SK-N-SH (cell line): ENCODE results near the gene ZNF280D. TPM values are rescaled to one million over a fixed set of nuclear protein-coding genes. Genes with fewer than 3 reads are reported as not detected.

ENCODE experiments used
- CTCF ChIA-PET: fragments of 300-600, 350-600 bp; formaldehyde crosslinking; extraction: SDS; loops from one replicate; lab custom pipeline; 2021; lab: Yijun Ruan, JAX
- POLR2A ChIA-PET: fragments of 350-600 bp; sonication (Branson Sonifier 250); formaldehyde crosslinking; extraction: SDS; loops from one replicate; lab custom pipeline; 2020; ENCODE audit warnings: antibody characterized with exemption, inconsistent platforms; lab: Yijun Ruan, JAX
- DNase-seq: peaks from one replicate; pipeline ENCODE4 v3.0.0; 2012
- H2AFZ ChIP-seq: fragments of 200-600 bp; sonication (generic); 2 replicates; pipeline ENCODE4 v1.8.1; 2016; ENCODE audit warnings: antibody characterized with exemption, mild to moderate bottlenecking, low read depth
- H3F3A ChIP-seq: fragments of 200-600 bp; sonication (generic); replicated peaks from 2 replicates; pipeline ENCODE3; 2016; ENCODE audit warnings: antibody characterized with exemption, mild to moderate bottlenecking; ENCODE audit not compliant: insufficient read depth
- H3K27ac ChIP-seq, 2 experiments: fragments of 200-500 bp in 1 of 2; fragments of 200-600 bp in 1 of 2; sonication (Bioruptor generic) in 1 of 2; sonication (generic), shearing (Covaris generic) in 1 of 2; 2 replicates each; pipeline versions ENCODE4 v1.5.1 to v1.6.1; 2014 to 2016; ENCODE audit warnings: low read depth in 2 of 2, inconsistent platforms in 1 of 2, low read length in 1 of 2, mild to moderate bottlenecking in 1 of 2, mixed read lengths in 1 of 2
- H3K27me3 ChIP-seq: fragments of 200-600 bp; sonication (generic), shearing (Covaris generic); 2 replicates; pipeline ENCODE4 v1.6.1; 2016; ENCODE audit warnings: mixed run types; ENCODE audit not compliant: insufficient read depth
- H3K36me3 ChIP-seq, 2 experiments: fragments of 200-500 bp in 1 of 2; fragments of 200-600 bp in 1 of 2; sonication (Bioruptor generic) in 1 of 2; sonication (generic) in 1 of 2; replicated peaks in 1 of 2; 2 replicates each; pipeline versions ENCODE3 to v1.5.1; 2014 to 2016; ENCODE audit warnings: low read length in 1 of 2, mild to moderate bottlenecking in 1 of 2; ENCODE audit not compliant: insufficient read depth in 2 of 2, control insufficient read depth in 1 of 2
- H3K4me1 ChIP-seq, 2 experiments: fragments of 200-500 bp in 1 of 2; fragments of 200-600 bp in 1 of 2; sonication (Bioruptor generic) in 1 of 2; sonication (generic), shearing (Covaris generic) in 1 of 2; 2 replicates each; pipeline versions ENCODE4 v1.5.1 to v1.6.1; 2014 to 2016; ENCODE audit warnings: low read depth in 1 of 2, low read length in 1 of 2, mixed run types in 1 of 2; ENCODE audit not compliant: insufficient read depth in 2 of 2, control insufficient read depth in 1 of 2
- H3K4me2 ChIP-seq: fragments of 200-600 bp; sonication (generic), shearing (Covaris generic); 2 replicates; pipeline ENCODE4 v1.6.1; 2017; ENCODE audit warnings: mixed run types
- H3K4me3 ChIP-seq, 2 experiments: fragments of 200-500 bp in 1 of 2; fragments of 200-600 bp in 1 of 2; sonication (Bioruptor generic) in 1 of 2; sonication (generic), shearing (Covaris generic) in 1 of 2; 2 replicates each; pipeline versions ENCODE4 v1.5.1 to v1.8.1; 2014 to 2016; ENCODE audit warnings: low read depth in 2 of 2, inconsistent platforms in 1 of 2, low read length in 1 of 2, mild to moderate bottlenecking in 1 of 2, mixed read lengths in 1 of 2, moderate library complexity in 1 of 2
- H3K79me2 ChIP-seq: fragments of 200-600 bp; sonication (generic); 2 replicates; pipeline ENCODE4 v1.8.1; 2017; ENCODE audit warnings: mild to moderate bottlenecking; ENCODE audit not compliant: insufficient read depth
- H3K9ac ChIP-seq: fragments of 200-600 bp; sonication (generic); 2 replicates; pipeline ENCODE4 v1.6.1; 2017; ENCODE audit warnings: mixed run types
- H3K9me2 ChIP-seq: fragments of 200-600 bp; sonication (generic); 2 replicates; pipeline ENCODE4 v1.6.1; 2017; ENCODE audit warnings: mixed run types
- H3K9me3 ChIP-seq: fragments of 200-600 bp; sonication (generic); 2 replicates; pipeline ENCODE4 v1.6.1; 2017; ENCODE audit warnings: mixed run types, mild to moderate bottlenecking, moderate library complexity
- H4K20me1 ChIP-seq: fragments of 200-600 bp; sonication (generic); 2 replicates; pipeline ENCODE4 v1.6.1; 2017; ENCODE audit warnings: mild to moderate bottlenecking, mixed run types; ENCODE audit not compliant: insufficient read depth
- EZH2phosphoT487 ChIP-seq: fragments of 200-600 bp; sonication (generic); IDR thresholded peaks from 2 replicates; pipeline ENCODE4 v1.6.1; 2017; ENCODE audit warnings: low read depth, mixed run types, mild to moderate bottlenecking, antibody characterized with exemption, moderate library complexity, borderline replicate concordance
- FOSL2 ChIP-seq: IDR thresholded peaks from 2 replicates; pipeline ENCODE4 v1.4.0; 2012; ENCODE audit warnings: low read depth, mild to moderate bottlenecking, moderate library complexity, borderline replicate concordance
- FOXJ3 ChIP-seq: sonication (generic); formaldehyde crosslinking; IDR thresholded peaks from 2 replicates; pipeline ENCODE4 v1.5.1; 2020; ENCODE audit warnings: mild to moderate bottlenecking, missing genetic modification reagents
- JUND ChIP-seq: IDR thresholded peaks from 2 replicates; pipeline ENCODE4 v1.4.0; 2012
- NFIC ChIP-seq: IDR thresholded peaks from 2 replicates; pipeline ENCODE4 v1.4.0; 2012; ENCODE audit warnings: borderline replicate concordance
- POLR2AphosphoS5 ChIP-seq: IDR thresholded peaks from 2 replicates; pipeline ENCODE4 v1.6.1; 2012; ENCODE audit warnings: low read depth, low read length
- RAD21 ChIP-seq: IDR thresholded peaks from 2 replicates; pipeline ENCODE4 v1.6.1; 2012; ENCODE audit warnings: mild to moderate bottlenecking, low read length
- RCOR1 ChIP-seq: fragments of 150-350 bp; IDR thresholded peaks from 2 replicates; pipeline ENCODE4 v1.6.1; 2017; ENCODE audit warnings: antibody characterized with exemption, low read length
- RXRA ChIP-seq: IDR thresholded peaks from 2 replicates; pipeline ENCODE4 v1.4.0; 2012; ENCODE audit warnings: low read depth, mild to moderate bottlenecking, borderline replicate concordance
- SIN3A ChIP-seq: IDR thresholded peaks from 2 replicates; pipeline ENCODE4 v1.6.1; 2012; ENCODE audit warnings: low read depth, mild to moderate bottlenecking, low read length, moderate library complexity, borderline replicate concordance
- TAF1 ChIP-seq: IDR thresholded peaks from 2 replicates; pipeline ENCODE4 v1.6.1; 2012; ENCODE audit warnings: low read depth, mild to moderate bottlenecking, low read length, moderate library complexity, borderline replicate concordance
- TCF12 ChIP-seq: IDR thresholded peaks from 2 replicates; pipeline ENCODE4 v1.4.0; 2012
- TEAD4 ChIP-seq: IDR thresholded peaks from 2 replicates; pipeline ENCODE4 v1.4.0; 2012; ENCODE audit warnings: mild to moderate bottlenecking, borderline replicate concordance; ENCODE audit not compliant: insufficient read depth
- WGBS: methylation state at CpG from one replicate; pipeline ENCODE4 v1.1.6; 2017; ENCODE audit warnings: low lambda C conversion rate; 5-methylcytosine and 5-hydroxymethylcytosine counted together
- polyA plus RNA-seq, 3 experiments: library from polyadenylated mRNA; depleted of rRNA; stranded (reverse); fragments of >200 nt; gene quantifications; 2 replicates each; pipeline ENCODE4 v1.2.3, GENCODE V29; 2012
- TF ChIP-seq, protein P1 (sequence below): IDR thresholded peaks from 2 replicates; pipeline ENCODE4 v1.4.0; 2012; ENCODE audit warnings: low read depth, borderline replicate concordance
- TF ChIP-seq, protein P2 (sequence below): IDR thresholded peaks from 2 replicates; pipeline ENCODE4 v1.4.0; 2012; ENCODE audit warnings: low read depth
- TF ChIP-seq, protein P3 (sequence below): fragments of 200-600 bp; sonication (generic); IDR thresholded peaks from 2 replicates; pipeline ENCODE4 v1.6.1; 2017; ENCODE audit warnings: antibody characterized with exemption, mild to moderate bottlenecking, moderate library complexity
- TF ChIP-seq, protein P4 (sequence below): fragments of 150-350 bp; IDR thresholded peaks from 2 replicates; pipeline ENCODE4 v1.6.1; 2017; ENCODE audit warnings: antibody characterized with exemption, low read length, low read depth, borderline replicate concordance

Gene ZNF280D
- polyA plus RNA-seq, 1 of the 3 experiments (the other 2 are of a cell fraction), result 5.4 TPM

DNA sequence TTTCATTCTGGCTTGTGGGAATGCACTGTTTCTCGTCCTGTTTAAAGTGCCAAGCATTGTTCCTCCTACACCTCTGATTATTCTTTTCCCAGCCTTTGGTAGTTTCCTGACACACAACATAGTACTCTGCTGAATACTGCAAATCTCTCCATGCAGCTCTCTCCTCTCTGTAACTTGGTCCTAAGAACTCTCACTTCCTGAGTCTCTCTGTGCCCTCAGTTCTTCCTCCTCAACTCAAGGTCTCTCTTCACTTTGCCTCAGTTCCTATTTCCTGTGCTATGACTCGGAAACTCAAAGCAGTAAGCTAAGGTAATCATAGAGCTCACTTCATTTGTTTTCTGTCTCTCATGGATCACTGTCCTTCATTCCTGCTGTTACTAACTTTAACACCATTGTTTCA is 113.4 kb downstream of the ZNF280D start:
- H3F3A ChIP-seq, result no peaks in the 10 kb centered on the region
- no peaks in the 10 kb centered on the region for H3K9me2 ChIP-seq
- H3K27me3 ChIP-seq, result no peaks in the 10 kb centered on the region
- ChIA-PET POLR2A (no interaction called here), CTCF (no interaction called here)
- H3K27ac ChIP-seq, result no peak overlapping the region
- no peaks in the 10 kb centered on the region for H3K79me2 ChIP-seq
- no peaks in the 10 kb centered on the region for H3K36me3 ChIP-seq
- no peak for DNase-seq
- no peaks in the 10 kb centered on the region for H3K4me1 ChIP-seq
- H3K9ac ChIP-seq, result no peak overlapping the region
- H2AFZ ChIP-seq, result no peak overlapping the region
- H3K9me3 ChIP-seq, result 0 out of 2 replicates have a peak, but pooled peaks cover 5% of the 10 kb centered on the region
- no peak overlapping the region for H3K4me3 ChIP-seq
- 47% methylated on average over 2 of the region's 2 CpGs for WGBS
- no peak overlapping the region for H3K4me2 ChIP-seq
- no peaks in the 10 kb centered on the region for H4K20me1 ChIP-seq
- TF ChIP-seq RAD21 (no peak), SIN3A (no peak), FOSL2 (no peak), POLR2AphosphoS5 (no peak), EZH2phosphoT487 (no peak), NFIC (no peak), RCOR1 (no peak), JUND (no peak)
- TF ChIP-seq, protein P1, sequence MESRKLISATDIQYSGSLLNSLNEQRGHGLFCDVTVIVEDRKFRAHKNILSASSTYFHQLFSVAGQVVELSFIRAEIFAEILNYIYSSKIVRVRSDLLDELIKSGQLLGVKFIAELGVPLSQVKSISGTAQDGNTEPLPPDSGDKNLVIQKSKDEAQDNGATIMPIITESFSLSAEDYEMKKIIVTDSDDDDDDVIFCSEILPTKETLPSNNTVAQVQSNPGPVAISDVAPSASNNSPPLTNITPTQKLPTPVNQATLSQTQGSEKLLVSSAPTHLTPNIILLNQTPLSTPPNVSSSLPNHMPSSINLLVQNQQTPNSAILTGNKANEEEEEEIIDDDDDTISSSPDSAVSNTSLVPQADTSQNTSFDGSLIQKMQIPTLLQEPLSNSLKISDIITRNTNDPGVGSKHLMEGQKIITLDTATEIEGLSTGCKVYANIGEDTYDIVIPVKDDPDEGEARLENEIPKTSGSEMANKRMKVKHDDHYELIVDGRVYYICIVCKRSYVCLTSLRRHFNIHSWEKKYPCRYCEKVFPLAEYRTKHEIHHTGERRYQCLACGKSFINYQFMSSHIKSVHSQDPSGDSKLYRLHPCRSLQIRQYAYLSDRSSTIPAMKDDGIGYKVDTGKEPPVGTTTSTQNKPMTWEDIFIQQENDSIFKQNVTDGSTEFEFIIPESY, result no peak
- TF ChIP-seq, protein P2, sequence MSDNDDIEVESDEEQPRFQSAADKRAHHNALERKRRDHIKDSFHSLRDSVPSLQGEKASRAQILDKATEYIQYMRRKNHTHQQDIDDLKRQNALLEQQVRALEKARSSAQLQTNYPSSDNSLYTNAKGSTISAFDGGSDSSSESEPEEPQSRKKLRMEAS, result no peak

DNA sequence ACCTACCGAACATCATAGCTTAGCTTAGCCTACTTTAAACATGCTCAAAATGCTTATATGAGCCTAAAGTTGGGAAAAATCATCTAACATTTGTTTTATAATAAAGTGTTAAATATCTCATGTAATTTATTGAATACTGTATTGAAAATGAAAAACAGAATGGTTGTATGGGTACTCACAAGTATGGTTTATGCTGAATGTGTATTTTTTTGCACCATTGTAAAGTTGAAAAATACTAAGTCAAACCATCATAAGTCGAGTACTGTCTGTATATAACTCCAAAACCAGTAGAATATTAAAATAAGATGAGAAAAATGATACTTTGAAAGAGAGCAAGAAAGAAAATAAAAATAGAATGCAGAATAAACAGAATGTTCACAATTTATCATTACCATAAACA is 115.7 kb downstream of the ZNF280D start:
- Histone ChIP-seq H3K9me2 (no peaks in the 10 kb centered on the region), H3K4me3 (no peak overlapping the region), H3K79me2 (no peaks in the 10 kb centered on the region), H3K27me3 (no peaks in the 10 kb centered on the region), H3K36me3 (no peaks in the 10 kb centered on the region), H3K9me3 (0 out of 2 replicates have a peak, but pooled peaks cover 5% of the 10 kb centered on the region), H3K9ac (no peak overlapping the region), H3K4me1 (no peaks in the 10 kb centered on the region), H3F3A (no peaks in the 10 kb centered on the region), H3K4me2 (no peak overlapping the region), H2AFZ (no peak overlapping the region), H3K27ac (no peak overlapping the region), H4K20me1 (no peaks in the 10 kb centered on the region)
- ChIA-PET POLR2A (no interaction called here), CTCF (no interaction called here)
- no peak for TF ChIP-seq RXRA
- TF ChIP-seq TEAD4, result no peak
- TF ChIP-seq, protein P3, sequence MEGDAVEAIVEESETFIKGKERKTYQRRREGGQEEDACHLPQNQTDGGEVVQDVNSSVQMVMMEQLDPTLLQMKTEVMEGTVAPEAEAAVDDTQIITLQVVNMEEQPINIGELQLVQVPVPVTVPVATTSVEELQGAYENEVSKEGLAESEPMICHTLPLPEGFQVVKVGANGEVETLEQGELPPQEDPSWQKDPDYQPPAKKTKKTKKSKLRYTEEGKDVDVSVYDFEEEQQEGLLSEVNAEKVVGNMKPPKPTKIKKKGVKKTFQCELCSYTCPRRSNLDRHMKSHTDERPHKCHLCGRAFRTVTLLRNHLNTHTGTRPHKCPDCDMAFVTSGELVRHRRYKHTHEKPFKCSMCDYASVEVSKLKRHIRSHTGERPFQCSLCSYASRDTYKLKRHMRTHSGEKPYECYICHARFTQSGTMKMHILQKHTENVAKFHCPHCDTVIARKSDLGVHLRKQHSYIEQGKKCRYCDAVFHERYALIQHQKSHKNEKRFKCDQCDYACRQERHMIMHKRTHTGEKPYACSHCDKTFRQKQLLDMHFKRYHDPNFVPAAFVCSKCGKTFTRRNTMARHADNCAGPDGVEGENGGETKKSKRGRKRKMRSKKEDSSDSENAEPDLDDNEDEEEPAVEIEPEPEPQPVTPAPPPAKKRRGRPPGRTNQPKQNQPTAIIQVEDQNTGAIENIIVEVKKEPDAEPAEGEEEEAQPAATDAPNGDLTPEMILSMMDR, result no peak
- TF ChIP-seq NFIC, result no peak
- TF ChIP-seq TCF12, result no peak
- TF ChIP-seq TAF1, result no peak
- TF ChIP-seq, protein P4, sequence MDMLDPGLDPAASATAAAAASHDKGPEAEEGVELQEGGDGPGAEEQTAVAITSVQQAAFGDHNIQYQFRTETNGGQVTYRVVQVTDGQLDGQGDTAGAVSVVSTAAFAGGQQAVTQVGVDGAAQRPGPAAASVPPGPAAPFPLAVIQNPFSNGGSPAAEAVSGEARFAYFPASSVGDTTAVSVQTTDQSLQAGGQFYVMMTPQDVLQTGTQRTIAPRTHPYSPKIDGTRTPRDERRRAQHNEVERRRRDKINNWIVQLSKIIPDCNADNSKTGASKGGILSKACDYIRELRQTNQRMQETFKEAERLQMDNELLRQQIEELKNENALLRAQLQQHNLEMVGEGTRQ, result no peak
- TF ChIP-seq FOXJ3 (CRISPR knock-in tag), result no peak
- WGBS, result 60% methylated on average over 2 of the region's 2 CpGs
- no peak for DNase-seq
